ENCODE results near the gene DSE.

DSE gene

DNA sequence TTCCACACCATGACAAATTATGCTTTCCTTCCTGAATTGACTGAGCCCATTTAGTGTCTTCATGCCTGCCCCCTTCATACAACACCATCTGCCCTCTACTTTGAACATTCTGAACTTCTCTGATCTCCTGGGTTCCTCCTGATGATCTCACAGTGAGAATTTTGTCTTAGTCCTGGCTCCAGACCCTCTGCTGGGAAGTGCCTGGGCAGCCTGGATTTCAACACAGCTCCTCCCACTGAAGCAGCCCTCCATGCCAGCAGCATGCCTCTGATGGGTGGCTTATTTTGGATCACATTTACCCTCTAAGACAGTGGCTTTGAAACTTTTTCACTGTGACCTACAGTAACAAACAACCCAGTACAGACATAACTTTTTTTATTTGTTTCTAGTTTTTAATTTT, 41.5 kb downstream of the DSE start:
- no peak for DNase-seq (ENCODE audit: low read depth in 3 of 3)

GRCh38 chr6:116413357-116413756, 42.6 kb downstream of the DSE start:
- no peak for DNase-seq (ENCODE audit: low read depth in 3 of 3)

- DNase-seq (ENCODE audit: low read depth in 3 of 3) = no peak
Measured at GRCh38 chr6:116417661-116418060, 46.9 kb downstream of the DSE start.

DNA sequence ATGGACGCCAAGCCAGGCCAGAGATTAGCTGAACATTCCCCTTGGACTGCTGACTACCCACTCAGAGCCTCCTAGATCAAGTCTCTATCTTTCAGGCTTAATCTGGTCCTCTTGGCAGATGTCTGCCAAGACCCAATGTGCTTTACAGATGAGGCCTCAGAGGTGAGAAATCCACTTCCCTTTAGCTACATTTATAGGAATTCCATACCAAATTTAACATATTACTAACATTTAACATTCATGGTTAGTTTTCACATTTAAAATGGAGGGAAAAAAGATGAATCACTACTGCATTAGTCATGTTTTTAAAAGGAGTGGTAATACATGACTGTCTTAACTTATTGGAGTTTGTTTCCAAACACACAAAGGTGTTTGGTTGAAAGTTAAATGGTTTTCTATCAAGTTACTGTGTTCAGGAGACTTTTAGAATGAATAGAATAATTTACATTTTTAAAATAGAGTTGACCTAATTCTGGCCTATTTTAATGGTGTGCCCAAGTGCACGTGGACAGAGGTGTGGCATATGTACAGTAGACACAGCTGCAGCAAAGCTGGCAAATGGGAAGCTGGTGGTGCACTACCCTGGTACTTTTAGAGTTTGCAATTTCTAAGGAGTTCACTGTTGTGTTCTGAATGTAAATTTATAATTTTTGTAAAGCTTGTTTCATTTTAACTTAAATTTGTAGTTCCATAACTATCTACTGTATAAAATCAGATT, 48.5 kb downstream of the DSE start:
- no peak for DNase-seq (ENCODE audit: low read depth in 3 of 3)

DNA sequence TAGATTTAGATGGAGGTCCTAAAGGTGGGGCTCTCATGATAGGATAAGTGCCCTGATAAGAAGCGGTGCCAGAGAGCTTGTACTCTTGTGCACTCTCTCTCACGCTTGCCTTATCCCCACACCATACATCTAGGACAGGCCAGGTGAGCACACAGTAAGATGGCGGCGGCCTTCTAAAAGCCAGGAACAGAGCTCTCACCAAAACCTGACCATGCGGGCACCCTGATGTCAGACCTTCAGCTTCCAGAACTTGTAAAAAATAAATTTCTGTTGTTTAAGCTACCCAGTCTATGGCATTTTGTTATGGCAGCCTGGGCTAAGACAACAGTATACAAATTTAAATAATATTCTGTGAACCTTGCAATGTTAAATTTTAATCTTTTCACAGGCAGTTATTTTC, 49.6 kb downstream of the DSE start:
- DNase-seq (ENCODE audit: low read depth in 3 of 3) = no peak

- no peak for DNase-seq (ENCODE audit: low read depth in 3 of 3)
Measured at GRCh38 chr6:116422238-116422637, 51.5 kb downstream of the DSE start.

GRCh38 chr6:116424001-116424400, 53.3 kb downstream of the DSE start:
- DNase-seq (ENCODE audit: low read depth in 3 of 3) = no peak

DNA sequence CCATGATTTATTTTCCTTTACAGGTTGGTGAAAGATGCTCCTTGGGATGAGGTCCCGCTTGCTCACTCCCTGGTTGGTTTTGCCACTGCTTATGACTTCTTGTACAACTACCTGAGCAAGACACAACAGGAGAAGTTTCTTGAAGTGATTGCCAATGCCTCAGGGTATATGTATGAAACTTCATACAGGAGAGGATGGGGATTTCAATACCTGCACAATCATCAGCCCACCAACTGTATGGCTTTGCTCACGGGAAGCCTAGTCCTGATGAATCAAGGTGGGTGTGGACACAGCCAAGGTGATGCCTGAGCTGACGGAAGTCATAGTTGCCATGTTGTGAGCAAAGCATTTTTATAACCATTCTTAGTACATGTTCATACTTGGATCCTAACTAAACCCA, 55.8 kb downstream of the DSE start:
- DNase-seq (ENCODE audit: low read depth in 3 of 3) = no peak

GRCh38 chr6:116429111-116429510, 58.4 kb downstream of the DSE start:
- no peak for DNase-seq (ENCODE audit: low read depth in 3 of 3)

- no peak for DNase-seq (ENCODE audit: low read depth in 3 of 3)
Measured at GRCh38 chr6:116430860-116431259, 60.1 kb downstream of the DSE start.

GRCh38 chr6:116431964-116432595, 61.3 kb downstream of the DSE start:
- no peak for DNase-seq (ENCODE audit: low read depth in 3 of 3)

GRCh38 chr6:116433206-116433712, 62.5 kb downstream of the DSE start:
- no peak for DNase-seq (ENCODE audit: low read depth in 3 of 3)

DNA sequence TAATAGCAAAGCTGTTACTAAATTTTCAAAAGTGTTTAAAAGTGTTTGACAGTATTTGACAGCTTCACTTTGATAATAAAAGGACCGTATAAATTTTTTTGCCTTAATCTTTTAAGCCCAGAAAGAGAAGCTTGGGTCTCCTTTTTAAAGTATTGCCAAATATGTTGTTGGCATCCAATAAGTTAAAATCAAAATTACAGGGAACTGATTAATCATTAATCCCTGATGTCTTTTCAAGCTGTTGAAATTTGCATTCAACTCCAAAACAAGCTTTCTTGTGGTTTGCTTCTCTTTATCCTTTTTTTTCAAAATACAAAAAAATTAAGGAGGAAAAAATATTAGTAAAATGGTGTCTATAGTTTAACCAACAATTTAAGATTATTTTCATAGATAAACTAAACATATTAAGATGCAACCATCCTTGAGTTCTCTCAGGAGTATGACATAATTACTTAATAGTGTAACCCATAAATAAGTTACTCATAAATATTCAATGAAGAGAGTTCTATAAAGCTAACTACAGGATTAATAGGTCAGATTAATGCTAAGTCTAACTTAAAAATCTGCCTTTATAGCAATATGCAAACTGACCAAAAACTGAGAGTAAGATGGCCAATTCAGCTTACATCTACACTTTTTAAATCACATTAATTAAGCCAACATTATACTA, 63.4 kb downstream of the DSE start:
- DNase-seq (ENCODE audit: low read depth in 3 of 3) = no peak

- no peak for DNase-seq (ENCODE audit: low read depth in 3 of 3)
Measured at GRCh38 chr6:116436586-116436985, 65.8 kb downstream of the DSE start.

GRCh38 chr6:116437656-116438055, 66.9 kb downstream of the DSE start:
- DNase-seq (ENCODE audit: low read depth in 3 of 3) = no peak

- DNase-seq (ENCODE audit: low read depth in 3 of 3) = no peak
Measured at GRCh38 chr6:116438590-116439448, 68.1 kb downstream of the DSE start.

GRCh38 chr6:116439522-116440051, 68.8 kb downstream of the DSE start:
- no peak for DNase-seq (ENCODE audit: low read depth in 3 of 3)

- no peak for DNase-seq (ENCODE audit: low read depth in 3 of 3)
Measured at GRCh38 chr6:116443105-116443504, 72.4 kb downstream of the DSE start.

DNA sequence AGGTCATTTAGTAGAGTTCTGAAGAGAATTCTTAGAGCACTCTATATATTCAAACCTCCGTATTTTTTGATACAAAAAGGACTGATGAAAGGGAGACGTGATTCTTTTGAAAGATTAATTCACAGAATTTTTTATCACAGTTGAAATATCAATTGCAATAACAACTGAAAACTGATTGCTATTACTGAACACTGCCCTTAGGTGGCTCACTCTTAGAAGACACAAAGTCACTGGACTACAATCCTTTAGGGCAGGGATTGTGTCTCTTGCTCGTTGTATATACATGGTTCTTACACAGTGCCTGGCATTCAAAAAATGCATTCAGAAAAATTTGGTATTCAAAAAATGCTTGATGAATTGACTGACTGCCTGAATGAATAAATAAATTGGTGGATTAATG, 73.3 kb downstream of the DSE start:
- no peak for DNase-seq (ENCODE audit: low read depth in 3 of 3)

GRCh38 chr6:116444575-116444974, 73.8 kb downstream of the DSE start:
- no peak for DNase-seq (ENCODE audit: low read depth in 3 of 3)

GRCh38 chr6:116445102-116445501, 74.4 kb downstream of the DSE start:
- DNase-seq (ENCODE audit: low read depth in 3 of 3) = no peak

DNA sequence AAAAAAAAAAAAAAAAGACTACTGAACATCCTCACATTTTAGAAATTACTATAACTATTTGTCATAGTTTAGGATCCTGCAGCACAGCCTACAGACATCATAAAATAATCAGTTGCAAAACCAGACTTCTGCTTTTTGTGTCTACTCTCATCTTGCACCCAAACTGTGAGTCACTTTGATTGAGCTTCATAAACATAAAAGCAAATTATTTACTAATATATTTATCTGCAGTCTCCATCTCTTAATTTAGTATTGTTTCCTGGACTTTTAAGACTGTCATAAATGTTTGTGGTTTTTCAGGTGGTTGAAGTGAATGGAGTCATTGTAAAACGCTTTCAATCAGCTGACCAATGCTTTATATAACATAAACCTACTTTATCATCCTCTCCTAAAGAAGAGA, 75.7 kb downstream of the DSE start:
- DNase-seq (ENCODE audit: low read depth in 3 of 3) = no peak

Data from stimulated activated CD4-positive, alpha-beta T cell treated with anti-CD3 and anti-CD28 coated beads, TNF-alpha, amount 100 ng/mL, for 4 hours (primary cell).